HepG2 (cell line): ENCODE measurements around the gene ALDH3A1. TPM values are rescaled to one million over a fixed set of nuclear protein-coding genes. Genes with fewer than 3 reads are reported as not detected.

Experiments used
- CENPX ChIP-seq: sonication (generic); formaldehyde crosslinking; IDR thresholded peaks from 2 replicates; pipeline ENCODE4 v1.9.0; 2021; ENCODE audit warnings: mild to moderate bottlenecking, missing genetic modification reagents, moderate library complexity
- CSRNP1 ChIP-seq: sonication (generic); formaldehyde crosslinking; IDR thresholded peaks from 2 replicates; pipeline ENCODE4 v1.8.1; 2023; ENCODE audit warnings: mild to moderate bottlenecking, missing genetic modification reagents
- ETV5 ChIP-seq: IDR thresholded peaks from 2 replicates; pipeline ENCODE4 v1.6.1; 2018; ENCODE audit warnings: missing biosample characterization, missing genetic modification reagents, inconsistent platforms, borderline replicate concordance
- HMG20A ChIP-seq: IDR thresholded peaks from 2 replicates; pipeline ENCODE4 v1.6.1; 2016; ENCODE audit warnings: borderline replicate concordance
- MXI1 ChIP-seq: IDR thresholded peaks from 3 replicates; pipeline ENCODE4 v1.6.1; 2012; ENCODE audit warnings: low read depth, low read length, inconsistent platforms, borderline replicate concordance
- SUZ12 ChIP-seq: fragments of 150-350 bp; IDR thresholded peaks from 2 replicates; pipeline ENCODE4 v1.6.1; 2014; ENCODE audit warnings: low read depth, low read length
- TAF1 ChIP-seq: sonication (generic); formaldehyde crosslinking; IDR thresholded peaks from 2 replicates; pipeline ENCODE4 v1.4.0; 2020; ENCODE audit warnings: missing genetic modification reagents
- ZBTB3 ChIP-seq: sonication (generic); formaldehyde crosslinking; IDR thresholded peaks from 2 replicates; pipeline ENCODE4 v1.4.0; 2020; ENCODE audit warnings: low read depth, mild to moderate bottlenecking, moderate library complexity, missing genetic modification reagents, borderline replicate concordance
- ZBTB40 ChIP-seq, 2 experiments: fragments of 450-650 bp in 1 of 2; sonication (generic) in 1 of 2; formaldehyde crosslinking in 1 of 2; IDR thresholded peaks; 2 replicates each; pipeline versions ENCODE4 v1.6.1 to v1.8.0; 2016 to 2022; ENCODE audit warnings: antibody characterized with exemption in 1 of 2, mild to moderate bottlenecking in 1 of 2, missing genetic modification reagents in 1 of 2
- ZBTB8A ChIP-seq: sonication (generic); formaldehyde crosslinking; IDR thresholded peaks from 2 replicates; pipeline ENCODE4 v1.4.0; 2020; ENCODE audit warnings: mild to moderate bottlenecking, low read depth, missing genetic modification reagents, borderline replicate concordance
- ZFP37 ChIP-seq: sonication (generic); formaldehyde crosslinking; IDR thresholded peaks from 2 replicates; pipeline ENCODE4 v1.4.0; 2020; ENCODE audit warnings: missing genetic modification reagents, borderline replicate concordance
- ZNF160 ChIP-seq: sonication (generic); formaldehyde crosslinking; IDR thresholded peaks from 2 replicates; pipeline ENCODE4 v1.8.0; 2022; ENCODE audit warnings: mild to moderate bottlenecking, inconsistent platforms, missing genetic modification reagents
- ZNF280B ChIP-seq: sonication (generic); formaldehyde crosslinking; IDR thresholded peaks from 2 replicates; pipeline ENCODE4 v1.5.0; 2020; ENCODE audit warnings: missing genetic modification reagents, mild to moderate bottlenecking, borderline replicate concordance
- ZNF614 ChIP-seq: IDR thresholded peaks from 2 replicates; pipeline ENCODE4 v1.6.1; 2018; ENCODE audit warnings: missing biosample characterization, missing genetic modification reagents, inconsistent platforms, borderline replicate concordance
- ZNF629 ChIP-seq: sonication (generic); formaldehyde crosslinking; conservative IDR thresholded peaks from 2 replicates; pipeline ENCODE4 v1.5.0; 2020; ENCODE audit warnings: missing genetic modification reagents
- ZNF724P ChIP-seq: sonication (generic); formaldehyde crosslinking; IDR thresholded peaks from 2 replicates; pipeline ENCODE4 v1.8.0; 2022; ENCODE audit warnings: missing genetic modification reagents, borderline replicate concordance
- polyA plus RNA-seq, 8 experiments: library from polyadenylated mRNA; depleted of rRNA in 3 of 8; stranded (reverse) in 7 of 8; unstranded in 1 of 8; fragments of >200 nt; fragmentation: Illumina TruSeq in 4 of 8; extraction: Trizol in 4 of 8; gene quantifications; 2 replicates each; pipeline versions ENCODE4 v1.2.1 to v1.2.3, GENCODE V29; 2011 to 2016; ENCODE audit warnings: low read depth in 4 of 8, missing spikeins in 1 of 8, mixed read lengths in 1 of 8; ENCODE audit not compliant: insufficient read depth in 1 of 8
- total RNA-seq, 5 experiments: library from RNA; depleted of rRNA; stranded (reverse); fragments of >200 nt; fragmentation: Illumina TruSeq; extraction: Trizol; gene quantifications; 2 replicates each; pipeline ENCODE4 v1.2.3, GENCODE V29; 2016; ENCODE audit warnings: low read depth in 1 of 5
- TF ChIP-seq, protein P1 (sequence below): sonication (generic); formaldehyde crosslinking; IDR thresholded peaks from 2 replicates; pipeline ENCODE4 v1.8.0; 2023; ENCODE audit warnings: mild to moderate bottlenecking, missing genetic modification reagents

ALDH3A1 gene
- total and polyA plus RNA-seq, 2 of the 13 experiments (the other 11 are each of a cell fraction or from before 2014, with no cell fraction given): 0.07 to 0.62 TPM

DNA sequence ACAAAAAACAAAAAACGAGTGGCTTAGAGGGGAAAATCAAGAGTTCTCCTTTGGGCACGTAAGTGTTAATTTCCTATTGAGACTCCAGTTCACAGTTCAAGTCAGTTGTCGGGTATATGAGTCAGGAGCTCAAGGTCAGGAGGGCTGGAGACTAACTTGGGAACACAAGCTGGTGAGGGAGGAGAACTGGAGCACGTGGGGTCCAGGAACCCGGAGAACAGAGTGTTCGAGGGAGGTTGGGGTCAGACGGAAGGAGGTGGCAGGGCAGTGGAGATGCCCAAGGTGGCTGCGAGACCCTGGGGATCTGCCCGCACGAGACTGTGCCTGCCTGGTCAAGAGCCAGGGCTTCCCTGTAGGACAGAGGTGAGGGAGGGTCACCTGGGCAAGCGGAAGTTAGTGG lies 12.0 kb downstream of the ALDH3A1 start (continued):
- TF ChIP-seq MXI1 (no peak), ZBTB40 (IDR thresholded peaks at IDR 0.05) (no peak), ZBTB40 (CRISPR knock-in tag; IDR thresholded peaks at IDR 0.05) (no peak), ZBTB3 (CRISPR knock-in tag) (no peak), ZBTB8A (no peak), ZNF614 (CRISPR knock-in tag) (no peak), HMG20A (CRISPR knock-in tag) (no peak), TAF1 (CRISPR knock-in tag) (no peak), ZNF160 (CRISPR knock-in tag) (no peak), ETV5 (CRISPR knock-in tag) (no peak), SUZ12 (no peak), ZFP37 (CRISPR knock-in tag) (no peak), CSRNP1 (CRISPR knock-in tag) (no peak), ZNF280B (CRISPR knock-in tag) (0 out of 2 replicates have a peak, but pooled peaks have one; percentile 60), CENPX (CRISPR knock-in tag) (no peak), ZNF724P (CRISPR knock-in tag) (no peak), ZNF629 (CRISPR knock-in tag) (no peak)
- TF ChIP-seq, protein P1, sequence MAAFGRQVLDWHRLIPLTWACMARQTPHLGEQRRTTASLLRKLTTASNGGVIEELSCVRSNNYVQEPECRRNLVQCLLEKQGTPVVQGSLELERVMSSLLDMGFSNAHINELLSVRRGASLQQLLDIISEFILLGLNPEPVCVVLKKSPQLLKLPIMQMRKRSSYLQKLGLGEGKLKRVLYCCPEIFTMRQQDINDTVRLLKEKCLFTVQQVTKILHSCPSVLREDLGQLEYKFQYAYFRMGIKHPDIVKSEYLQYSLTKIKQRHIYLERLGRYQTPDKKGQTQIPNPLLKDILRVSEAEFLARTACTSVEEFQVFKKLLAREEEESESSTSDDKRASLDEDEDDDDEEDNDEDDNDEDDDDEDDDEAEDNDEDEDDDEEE: no peak
